ENCODE measurements around the gene MIA.
"Not testable (repeated sequence)": the region's sequence is repeated elsewhere in the genome, so short reads cannot be mapped to it uniquely, and the experiment has no call there.

Gene MIA

GRCh38 chr19:40822161-40822560, 46.8 kb downstream of the MIA start:
- no peaks in the 10 kb centered on the region for H3K4me1 ChIP-seq (ENCODE audit: insufficient read depth, poor library complexity, severe bottlenecking)
- no peak for TF ChIP-seq CTCF (IDR thresholded peaks at IDR 0.05; ENCODE audit: poor library complexity, severe bottlenecking)
- H3K4me3 ChIP-seq (ENCODE audit: severe bottlenecking) = no peak overlapping the region
- H3K36me3 ChIP-seq (ENCODE audit: low read depth) = no peaks in the 10 kb centered on the region
- no peak overlapping the region for H3K27ac ChIP-seq (ENCODE audit: poor library complexity, severe bottlenecking)
- H3K9me3 ChIP-seq (ENCODE audit: severe bottlenecking) = no peaks in the 10 kb centered on the region
- ATAC-seq (ENCODE audit: low read depth) = no peak
- H3K27me3 ChIP-seq (ENCODE audit: insufficient read depth, poor library complexity, severe bottlenecking) = no peaks in the 10 kb centered on the region
- DNase-seq (ENCODE audit: low spot score) = no peak

- H3K4me3 ChIP-seq (ENCODE audit: severe bottlenecking); H3K27ac ChIP-seq (ENCODE audit: poor library complexity, severe bottlenecking); DNase-seq (ENCODE audit: low spot score); ATAC-seq (ENCODE audit: low read depth); H3K27me3 ChIP-seq (ENCODE audit: insufficient read depth, poor library complexity, severe bottlenecking); H3K4me1 ChIP-seq (ENCODE audit: insufficient read depth, poor library complexity, severe bottlenecking); H3K9me3 ChIP-seq (ENCODE audit: severe bottlenecking); H3K36me3 ChIP-seq (ENCODE audit: low read depth): not testable (repeated sequence)
These were observed 47.6 kb downstream of the MIA start for GRCh38 chr19:40822704-40823553.

- ATAC-seq (ENCODE audit: low read depth); DNase-seq (ENCODE audit: low spot score); H3K4me3 ChIP-seq (ENCODE audit: severe bottlenecking): not testable (repeated sequence)
These were observed 49.6 kb downstream of the MIA start for GRCh38 chr19:40824916-40825315.

GRCh38 chr19:40825460-40826095, 50.3 kb downstream of the MIA start:
- not testable (repeated sequence) for H3K4me3 ChIP-seq (ENCODE audit: severe bottlenecking); H3K4me1 ChIP-seq (ENCODE audit: insufficient read depth, poor library complexity, severe bottlenecking); H3K9me3 ChIP-seq (ENCODE audit: severe bottlenecking); H3K27ac ChIP-seq (ENCODE audit: poor library complexity, severe bottlenecking); H3K27me3 ChIP-seq (ENCODE audit: insufficient read depth, poor library complexity, severe bottlenecking); ATAC-seq (ENCODE audit: low read depth); H3K36me3 ChIP-seq (ENCODE audit: low read depth); DNase-seq (ENCODE audit: low spot score)

More at GRCh38 chr19:40824916-40825315, 49.6 kb downstream of the MIA start:
- H3K9me3 ChIP-seq (ENCODE audit: severe bottlenecking); H3K36me3 ChIP-seq (ENCODE audit: low read depth); H3K27ac ChIP-seq (ENCODE audit: poor library complexity, severe bottlenecking); H3K4me1 ChIP-seq (ENCODE audit: insufficient read depth, poor library complexity, severe bottlenecking); H3K27me3 ChIP-seq (ENCODE audit: insufficient read depth, poor library complexity, severe bottlenecking): not testable (repeated sequence)

GRCh38 chr19:40826312-40826698, 51.0 kb downstream of the MIA start:
- not testable (repeated sequence) for H3K4me1 ChIP-seq (ENCODE audit: insufficient read depth, poor library complexity, severe bottlenecking)

GRCh38 chr19:40826699-40827385, 51.5 kb downstream of the MIA start:
- not testable (repeated sequence) for H3K9me3 ChIP-seq (ENCODE audit: severe bottlenecking); H3K27me3 ChIP-seq (ENCODE audit: insufficient read depth, poor library complexity, severe bottlenecking); H3K36me3 ChIP-seq (ENCODE audit: low read depth); DNase-seq (ENCODE audit: low spot score); H3K4me3 ChIP-seq (ENCODE audit: severe bottlenecking); H3K27ac ChIP-seq (ENCODE audit: poor library complexity, severe bottlenecking); H3K4me1 ChIP-seq (ENCODE audit: insufficient read depth, poor library complexity, severe bottlenecking); ATAC-seq (ENCODE audit: low read depth)

More at GRCh38 chr19:40826312-40826698, 51.0 kb downstream of the MIA start:
- not testable (repeated sequence) for DNase-seq (ENCODE audit: low spot score); ATAC-seq (ENCODE audit: low read depth); H3K36me3 ChIP-seq (ENCODE audit: low read depth); H3K27me3 ChIP-seq (ENCODE audit: insufficient read depth, poor library complexity, severe bottlenecking); H3K27ac ChIP-seq (ENCODE audit: poor library complexity, severe bottlenecking); H3K9me3 ChIP-seq (ENCODE audit: severe bottlenecking); H3K4me3 ChIP-seq (ENCODE audit: severe bottlenecking)

All from RWPE2 (cell line).